ENCODE measurements around the gene FBN1. TPM values are rescaled to one million over a fixed set of nuclear protein-coding genes. Genes with fewer than 3 reads are reported as not detected.

The FBN1 gene
- total and polyA plus RNA-seq, 2 experiments from 2014 or later = 2.1 to 5.3 TPM

DNA sequence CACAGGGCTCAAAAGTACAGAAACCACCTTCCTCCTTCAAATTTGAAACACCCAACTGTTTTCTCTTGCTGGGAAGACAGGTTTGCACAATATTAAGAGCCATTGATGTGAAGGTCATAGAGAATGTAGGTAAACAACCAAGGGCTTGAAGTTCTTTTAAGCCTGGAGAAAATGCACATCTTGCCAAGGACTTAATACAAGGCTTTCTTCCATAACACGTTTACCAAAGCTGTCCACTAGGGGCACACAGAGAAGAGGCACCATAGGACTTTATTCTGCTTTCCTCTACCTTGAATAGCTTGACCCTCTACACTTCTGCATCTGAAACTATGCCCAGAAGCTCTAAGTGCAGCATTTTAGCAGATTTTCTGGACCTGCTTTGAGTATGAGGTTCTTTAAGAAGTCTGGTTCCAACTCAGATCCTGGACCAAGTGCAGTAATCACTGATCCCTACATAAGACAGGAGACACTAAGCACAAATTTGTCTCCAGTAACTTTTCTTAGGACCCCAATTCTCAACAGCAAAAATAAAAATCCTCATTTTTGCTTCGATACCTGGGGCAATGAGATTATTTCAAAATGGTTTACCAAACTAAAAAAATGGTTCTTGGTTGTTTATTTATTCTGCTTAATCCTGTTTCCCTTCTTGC is 138.0 kb downstream of the FBN1 start:
- no peaks in the 10 kb centered on the region for H3K9me3 ChIP-seq (ENCODE audit: low read depth)
- peak; percentile 59 to 84 for DNase-seq (ENCODE audit: low read depth in 1 of 2, low spot score in 1 of 2)
- no peak overlapping the region for H3K4me3 ChIP-seq
- H3K27ac ChIP-seq = no peak overlapping the region
- no peaks in the 10 kb centered on the region for H3K4me1 ChIP-seq (ENCODE audit: low read depth)
- no peaks in the 10 kb centered on the region for H3K27me3 ChIP-seq
- H3K36me3 ChIP-seq = no peaks in the 10 kb centered on the region
- TF ChIP-seq, protein P1, sequence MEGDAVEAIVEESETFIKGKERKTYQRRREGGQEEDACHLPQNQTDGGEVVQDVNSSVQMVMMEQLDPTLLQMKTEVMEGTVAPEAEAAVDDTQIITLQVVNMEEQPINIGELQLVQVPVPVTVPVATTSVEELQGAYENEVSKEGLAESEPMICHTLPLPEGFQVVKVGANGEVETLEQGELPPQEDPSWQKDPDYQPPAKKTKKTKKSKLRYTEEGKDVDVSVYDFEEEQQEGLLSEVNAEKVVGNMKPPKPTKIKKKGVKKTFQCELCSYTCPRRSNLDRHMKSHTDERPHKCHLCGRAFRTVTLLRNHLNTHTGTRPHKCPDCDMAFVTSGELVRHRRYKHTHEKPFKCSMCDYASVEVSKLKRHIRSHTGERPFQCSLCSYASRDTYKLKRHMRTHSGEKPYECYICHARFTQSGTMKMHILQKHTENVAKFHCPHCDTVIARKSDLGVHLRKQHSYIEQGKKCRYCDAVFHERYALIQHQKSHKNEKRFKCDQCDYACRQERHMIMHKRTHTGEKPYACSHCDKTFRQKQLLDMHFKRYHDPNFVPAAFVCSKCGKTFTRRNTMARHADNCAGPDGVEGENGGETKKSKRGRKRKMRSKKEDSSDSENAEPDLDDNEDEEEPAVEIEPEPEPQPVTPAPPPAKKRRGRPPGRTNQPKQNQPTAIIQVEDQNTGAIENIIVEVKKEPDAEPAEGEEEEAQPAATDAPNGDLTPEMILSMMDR (IDR thresholded peaks at IDR 0.05; ENCODE audit: low read depth, low read length) = peak; percentile 76

DNA sequence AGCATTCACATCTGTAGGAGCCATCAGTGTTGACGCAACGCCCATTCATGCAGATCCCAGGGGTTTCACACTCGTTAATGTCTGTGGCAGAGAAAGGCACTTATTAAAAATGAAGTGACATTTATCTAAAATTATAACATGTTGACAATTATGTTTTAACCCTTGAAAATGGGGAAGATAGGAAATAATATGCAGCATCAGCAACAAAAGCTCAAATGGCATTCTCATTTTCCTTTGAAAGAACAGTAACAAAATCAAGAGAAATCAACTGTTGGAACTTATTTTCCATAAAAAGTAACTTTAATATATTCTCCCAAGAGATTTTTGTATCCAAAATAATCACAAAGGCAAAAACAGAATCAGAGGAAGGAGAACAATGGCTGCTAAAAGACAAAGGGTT is 140.4 kb downstream of the FBN1 start:
- H3K27me3 ChIP-seq = no peaks in the 10 kb centered on the region
- DNase-seq (ENCODE audit: low read depth in 1 of 2, low spot score in 1 of 2) = no peak
- TF ChIP-seq, protein P1 (IDR thresholded peaks at IDR 0.05; ENCODE audit: low read depth, low read length) = no peak
- H3K36me3 ChIP-seq = no peaks in the 10 kb centered on the region
- no peaks in the 10 kb centered on the region for H3K4me1 ChIP-seq (ENCODE audit: low read depth)
- H3K9me3 ChIP-seq (ENCODE audit: low read depth) = no peaks in the 10 kb centered on the region
- H3K27ac ChIP-seq = no peak overlapping the region
- H3K4me3 ChIP-seq = no peak overlapping the region

GRCh38 chr15:48501208-48501607 is 144.3 kb downstream of the FBN1 start:
- no peak for DNase-seq (ENCODE audit: low read depth in 1 of 2, low spot score in 1 of 2)
- H3K4me1 ChIP-seq (ENCODE audit: low read depth) = no peaks in the 10 kb centered on the region
- no peak overlapping the region for H3K27ac ChIP-seq
- TF ChIP-seq, protein P1 (IDR thresholded peaks at IDR 0.05; ENCODE audit: low read depth, low read length) = no peak
- no peaks in the 10 kb centered on the region for H3K9me3 ChIP-seq (ENCODE audit: low read depth)
- no peak overlapping the region for H3K4me3 ChIP-seq
- no peaks in the 10 kb centered on the region for H3K27me3 ChIP-seq
- H3K36me3 ChIP-seq = no peaks in the 10 kb centered on the region

DNA sequence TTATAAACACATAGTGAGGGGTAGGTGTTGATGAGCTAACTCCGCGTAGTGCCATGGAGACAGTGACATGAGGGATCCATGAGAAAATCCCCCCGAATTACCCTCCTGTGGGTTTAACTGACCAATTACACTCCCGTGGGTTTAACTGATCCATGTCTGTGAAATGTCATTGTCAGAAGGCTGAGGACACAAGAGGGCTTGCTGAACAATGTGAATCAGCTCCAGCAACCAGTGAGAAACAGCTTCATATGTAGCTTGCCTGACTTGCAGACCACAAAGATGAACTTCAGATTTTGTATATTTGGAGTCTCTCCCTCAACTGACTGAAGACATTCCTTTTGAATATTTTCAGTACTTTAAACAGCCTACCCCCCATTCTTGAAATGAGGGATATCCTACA is 144.9 kb downstream of the FBN1 start:
- Histone ChIP-seq H3K9me3 (ENCODE audit: low read depth) (no peaks in the 10 kb centered on the region), H3K27ac (no peak overlapping the region), H3K27me3 (no peaks in the 10 kb centered on the region), H3K36me3 (no peaks in the 10 kb centered on the region), H3K4me3 (no peak overlapping the region), H3K4me1 (ENCODE audit: low read depth) (no peaks in the 10 kb centered on the region)
- no peak for DNase-seq (ENCODE audit: low read depth in 1 of 2, low spot score in 1 of 2)
- TF ChIP-seq, protein P1 (IDR thresholded peaks at IDR 0.05; ENCODE audit: low read depth, low read length) = no peak

GRCh38 chr15:48499978-48500377 is 145.5 kb downstream of the FBN1 start:
- TF ChIP-seq, protein P1 (IDR thresholded peaks at IDR 0.05; ENCODE audit: low read depth, low read length) = no peak

More at GRCh38 chr15:48499978-48500377, 145.5 kb downstream of the FBN1 start:
- Histone ChIP-seq H3K36me3 (no peaks in the 10 kb centered on the region), H3K27ac (no peak overlapping the region), H3K9me3 (ENCODE audit: low read depth) (no peaks in the 10 kb centered on the region), H3K27me3 (no peaks in the 10 kb centered on the region), H3K4me3 (no peak overlapping the region), H3K4me1 (ENCODE audit: low read depth) (no peaks in the 10 kb centered on the region)
- DNase-seq (ENCODE audit: low read depth in 1 of 2, low spot score in 1 of 2) = no peak
